Activated naive CD4-positive, alpha-beta T cell treated with Interleukin-2 at 50 U/mL for 16 hours (primary cell): ENCODE data around the gene FARSA.
"Not testable (repeated sequence)": the region's sequence is repeated elsewhere in the genome, so short reads cannot be mapped to it uniquely, and the experiment has no call there.

Experiments used
- DNase-seq: peaks from one replicate; pipeline ENCODE4 v3.0.0-alpha.2; 2020

The FARSA gene

DNA sequence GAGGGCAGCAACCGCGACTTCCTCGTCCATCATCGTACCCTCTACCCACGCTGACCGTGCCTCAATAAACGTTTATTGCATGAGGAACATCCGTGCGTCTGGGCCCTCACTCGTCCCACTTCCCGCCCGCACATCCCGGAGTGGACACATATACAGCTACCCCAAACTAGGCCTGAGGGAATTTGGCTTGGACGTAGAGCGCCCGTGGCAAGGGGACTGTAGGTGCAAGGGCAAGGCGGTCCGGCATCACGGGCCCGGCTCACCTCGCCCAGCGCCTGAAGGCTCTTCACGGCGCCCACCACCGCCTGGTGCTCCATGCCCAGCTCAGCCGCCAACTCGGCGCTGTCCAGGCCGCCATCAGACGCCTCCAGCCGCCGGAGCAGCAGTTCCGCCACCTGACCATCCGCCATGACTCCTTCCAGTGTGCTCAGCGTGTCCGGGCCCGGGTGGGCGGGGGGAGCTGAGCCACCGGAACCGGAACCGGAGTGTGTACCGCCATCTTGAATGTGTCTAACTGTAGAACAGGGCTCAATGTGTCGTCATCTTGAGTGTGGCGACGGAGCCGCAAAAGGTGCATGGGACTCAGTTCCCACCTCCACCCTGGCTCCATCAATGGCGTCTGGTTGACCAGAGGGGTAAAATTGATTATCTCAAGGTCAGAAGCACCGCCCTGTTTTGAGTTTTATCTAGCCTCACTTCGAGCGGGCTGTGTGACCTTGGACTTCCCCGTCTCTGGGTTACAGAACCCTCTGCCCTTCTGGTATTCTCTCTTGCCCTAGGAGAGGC lies at the start of gene FARSA:
TSS of gene FARSA (minus strand) at position 425 of the 786 bp plus-strand sequence. CDS start at position 410, 15 bp downstream.
- peak; percentile 89 for DNase-seq

DNA sequence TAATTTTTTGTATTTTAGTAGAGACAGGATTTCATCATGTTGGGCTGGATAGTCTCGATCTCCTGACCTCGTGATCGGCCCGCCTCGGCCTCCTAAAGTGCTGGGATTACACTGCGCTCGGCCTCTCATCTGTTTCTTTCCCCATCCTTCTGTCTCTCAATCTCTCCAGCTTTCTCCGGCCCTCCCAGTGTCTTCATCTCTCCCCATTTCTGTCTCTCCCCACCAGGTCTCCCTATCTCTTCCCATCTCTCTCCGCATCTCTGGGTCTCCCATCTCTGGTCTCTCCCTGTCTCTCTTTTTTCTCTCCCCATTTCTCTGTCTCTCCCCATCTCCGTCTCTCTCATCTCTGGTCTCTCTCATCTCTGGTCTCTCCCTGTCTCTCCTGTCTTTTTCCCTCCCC lies 49.6 kb upstream of the FARSA start:
- no peak for DNase-seq

DNA sequence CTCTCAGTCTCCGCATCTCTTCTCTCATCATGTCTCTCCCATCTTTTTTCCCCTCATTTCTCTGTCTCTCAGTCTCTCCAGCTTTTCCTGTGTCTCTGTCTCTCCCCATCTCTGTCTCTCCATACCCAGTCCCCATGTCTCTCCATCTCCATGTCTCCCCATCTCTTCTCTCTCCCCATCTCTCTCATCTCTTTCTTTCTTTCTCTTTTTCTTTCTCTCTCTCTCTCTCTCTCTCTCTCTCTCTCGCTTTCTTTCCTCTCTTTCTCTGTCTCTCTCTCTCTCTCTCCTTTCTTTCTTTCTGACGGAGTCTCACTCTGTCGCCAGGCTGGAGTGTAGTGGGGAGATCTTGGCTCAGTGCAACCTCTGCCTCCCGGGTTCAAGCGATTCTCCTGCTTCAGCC lies 49.1 kb upstream of the FARSA start:
- DNase-seq, result no peak

DNA sequence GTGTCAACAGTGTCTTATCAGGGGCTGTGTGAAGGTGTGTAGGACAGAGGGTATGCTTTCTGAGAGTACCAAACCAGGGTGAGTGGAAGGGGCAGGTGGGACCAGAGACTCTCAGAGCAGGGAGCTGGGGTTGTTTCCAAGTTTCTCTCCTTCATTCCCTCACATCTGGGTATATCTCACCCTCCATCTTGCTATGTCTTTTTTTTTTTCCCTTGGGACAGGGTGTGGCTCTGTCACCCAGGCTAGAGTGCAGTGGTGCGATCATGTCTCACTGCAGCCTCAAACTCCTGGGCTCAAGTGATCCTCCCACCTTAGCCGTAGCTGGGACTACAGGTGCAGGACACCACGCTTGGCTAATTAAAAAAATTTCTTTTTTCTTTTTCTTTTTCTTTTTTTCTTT lies 46.5 kb upstream of the FARSA start:
- no peak for DNase-seq

DNA sequence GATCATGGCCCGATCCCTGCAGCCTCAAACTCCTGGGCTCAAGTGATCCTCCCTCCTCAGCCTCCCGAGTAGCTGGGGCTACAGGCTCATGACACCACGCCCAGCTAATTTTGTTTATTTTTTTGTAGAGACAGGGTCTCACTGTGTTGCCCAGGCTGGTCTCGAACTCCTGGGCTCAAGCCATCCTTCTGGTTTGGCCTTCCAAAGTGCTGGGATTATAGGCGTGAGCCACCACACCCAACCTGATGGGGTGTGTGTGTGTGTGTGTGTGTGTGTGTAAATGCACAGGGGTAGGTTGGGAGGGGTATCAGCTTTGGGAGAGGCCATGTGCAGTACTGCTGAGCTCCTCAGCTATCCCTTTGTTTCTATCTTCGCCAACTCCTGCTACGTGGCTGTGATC lies 42.6 kb upstream of the FARSA start:
- DNase-seq, result not testable (repeated sequence)

DNA sequence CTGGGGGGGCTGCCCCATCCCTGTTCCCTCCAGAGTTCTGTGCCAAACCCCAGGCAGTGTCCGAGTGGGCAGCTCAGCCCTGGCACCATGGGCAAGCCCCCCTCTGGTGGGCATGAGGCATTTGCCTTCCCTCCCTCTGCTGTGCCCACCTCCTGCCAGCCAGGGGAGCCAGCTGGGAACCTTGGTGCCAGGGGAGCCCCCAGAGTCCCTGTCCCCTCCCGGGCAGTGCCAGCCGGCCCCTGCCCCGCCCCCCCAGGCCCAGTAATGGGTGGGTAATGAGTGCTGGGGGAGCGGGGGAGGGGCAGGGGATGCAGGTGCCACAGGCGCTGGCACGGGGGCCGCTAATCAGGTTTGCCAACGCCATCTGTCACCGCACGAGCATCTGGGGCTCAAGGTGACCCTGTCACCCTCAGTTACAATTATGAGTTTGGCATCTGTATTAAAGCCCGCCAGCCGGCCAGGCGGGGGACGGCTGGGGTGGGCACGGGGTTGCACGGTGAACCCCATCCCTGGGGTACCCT lies 41.8 kb upstream of the FARSA start:
- no peak for DNase-seq

DNA sequence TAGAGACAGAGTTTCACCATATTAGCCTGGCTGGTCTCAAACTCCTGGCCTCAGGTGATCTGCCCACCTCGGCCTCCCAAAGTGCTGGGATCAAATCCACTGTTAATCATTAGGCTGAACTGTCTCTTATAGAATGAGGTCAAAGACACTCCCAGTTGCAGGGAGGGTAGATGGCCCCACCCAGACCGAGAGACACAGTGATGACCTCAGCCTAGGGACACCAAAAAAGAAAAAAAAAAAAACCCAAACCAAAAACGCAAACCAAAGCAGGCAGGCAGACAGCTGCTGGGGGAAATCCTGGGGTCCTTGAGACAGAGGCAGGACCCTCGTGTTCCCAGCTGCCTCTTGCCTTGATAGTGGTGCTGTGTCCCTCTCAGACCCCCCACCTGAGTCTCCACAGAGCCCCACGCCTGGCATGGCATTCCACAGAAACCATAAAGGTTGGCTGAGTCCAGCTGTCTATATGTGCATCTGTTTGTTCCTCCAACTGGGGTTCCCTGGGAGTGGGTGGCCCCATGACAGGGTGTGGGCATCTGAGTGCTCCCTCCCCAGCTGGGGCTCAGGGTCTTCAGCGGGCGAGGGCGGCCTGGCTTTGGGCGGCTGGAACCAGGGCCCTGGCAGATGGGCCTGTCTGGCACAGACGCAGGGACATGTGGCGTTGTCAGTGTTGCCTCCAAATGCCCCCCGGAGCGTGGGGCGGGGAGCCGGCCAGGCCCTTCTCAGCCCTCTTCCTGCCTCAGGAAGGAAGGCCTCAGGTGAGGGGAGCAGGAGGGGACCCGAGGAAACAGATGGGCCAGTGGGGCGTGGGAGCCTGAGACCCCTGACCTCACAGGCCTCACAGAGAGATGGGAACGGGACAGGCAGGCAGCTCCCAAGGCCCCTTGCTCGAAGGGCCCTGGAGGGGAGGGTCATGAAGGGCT lies 41.0 kb upstream of the FARSA start:
- DNase-seq, result no peak

DNA sequence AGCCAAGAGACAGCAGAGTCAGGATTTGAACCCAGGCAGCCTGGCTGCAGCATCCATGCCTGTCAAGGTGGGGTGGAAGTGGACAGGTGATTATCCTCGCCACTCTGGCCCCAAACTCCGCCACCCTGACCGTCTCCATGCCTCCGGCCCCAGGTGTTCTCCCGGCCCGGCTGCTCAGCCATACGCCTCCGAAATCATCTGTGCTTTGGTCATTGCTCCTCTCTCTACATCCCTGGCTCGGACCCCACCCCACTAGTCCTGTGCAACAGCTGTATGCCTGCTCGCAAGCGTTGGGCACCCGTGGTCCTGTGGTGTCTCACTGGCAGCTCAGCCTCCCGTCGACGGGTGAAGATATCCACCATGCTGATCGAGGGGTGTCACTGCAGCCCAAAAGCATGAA lies 39.7 kb upstream of the FARSA start:
- DNase-seq, result no peak

DNA sequence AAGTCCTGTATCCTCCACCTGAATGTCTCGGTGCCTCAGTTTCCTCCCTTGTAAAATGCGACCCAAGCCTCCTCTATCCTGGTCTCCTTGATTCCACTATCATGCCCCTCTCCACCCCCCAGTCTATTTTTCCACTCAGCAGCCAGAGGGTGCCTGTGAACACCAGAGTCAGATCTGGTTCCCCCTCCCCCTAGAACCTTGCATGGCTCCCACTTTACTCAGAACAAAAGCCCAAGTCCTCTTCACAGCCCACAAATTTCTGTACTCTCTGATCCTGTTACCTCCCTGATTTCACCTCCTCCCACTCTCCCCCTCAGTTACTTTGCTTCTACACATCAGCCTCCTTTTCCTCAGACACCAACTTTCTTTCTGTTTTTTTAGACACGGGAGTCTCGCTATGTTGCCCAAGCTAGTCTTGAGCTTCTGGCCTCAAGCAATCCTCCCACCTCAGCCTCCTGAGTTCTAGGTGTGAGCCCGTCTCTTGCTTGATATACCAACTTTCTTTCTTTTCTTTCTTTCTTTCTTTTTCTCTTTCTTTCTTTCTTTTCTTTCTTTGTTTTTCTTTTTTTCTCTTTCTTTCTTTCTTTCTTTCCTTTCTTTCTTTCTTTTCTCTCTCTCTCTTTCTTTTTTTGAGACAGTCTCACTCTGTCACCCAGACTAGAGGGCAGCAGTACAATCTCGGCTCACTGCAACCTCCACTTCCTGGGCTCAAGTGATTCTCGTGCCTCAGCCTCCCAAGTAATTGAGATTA lies 36.7 kb upstream of the FARSA start:
- no peak for DNase-seq

DNA sequence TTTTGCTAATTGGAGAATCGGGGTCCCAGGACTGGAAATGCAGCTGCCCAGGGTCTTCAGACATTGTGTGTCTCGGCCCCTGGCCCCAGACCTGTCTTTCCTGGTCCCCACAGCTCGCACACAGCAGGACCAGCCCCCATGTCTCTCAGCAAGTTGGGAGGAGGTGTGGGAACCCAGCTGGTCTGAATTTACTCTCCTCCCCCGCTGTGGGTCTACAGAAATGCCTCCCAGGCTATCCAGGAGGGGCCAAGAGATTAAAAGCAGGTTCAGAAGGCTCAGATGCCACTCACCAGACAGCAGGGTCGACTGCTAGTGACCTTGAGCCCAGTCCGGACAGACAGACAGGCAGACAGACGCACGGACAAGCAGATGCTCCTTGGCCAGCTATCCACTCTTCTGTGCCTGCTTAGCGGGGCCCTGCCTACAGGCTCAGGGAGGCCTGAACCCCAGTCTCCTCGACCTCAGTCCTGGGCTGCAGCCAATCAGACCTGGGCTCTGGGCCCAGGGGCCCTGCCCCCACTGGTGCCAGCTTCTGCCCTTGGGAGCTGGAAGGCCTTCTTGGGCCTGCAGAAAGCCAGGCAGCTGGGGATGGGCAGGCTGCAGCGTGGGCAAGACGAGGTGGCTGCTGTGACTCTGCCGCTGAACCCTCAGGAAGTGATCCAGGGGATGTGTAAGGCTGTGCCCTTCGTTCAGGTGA lies 35.9 kb upstream of the FARSA start, which contains the start of gene DAND5:
TSS of gene DAND5 (plus strand) at position 285 of the 697 bp plus-strand sequence. CDS start at position 370, 85 bp downstream.
- no peak for DNase-seq

DNA sequence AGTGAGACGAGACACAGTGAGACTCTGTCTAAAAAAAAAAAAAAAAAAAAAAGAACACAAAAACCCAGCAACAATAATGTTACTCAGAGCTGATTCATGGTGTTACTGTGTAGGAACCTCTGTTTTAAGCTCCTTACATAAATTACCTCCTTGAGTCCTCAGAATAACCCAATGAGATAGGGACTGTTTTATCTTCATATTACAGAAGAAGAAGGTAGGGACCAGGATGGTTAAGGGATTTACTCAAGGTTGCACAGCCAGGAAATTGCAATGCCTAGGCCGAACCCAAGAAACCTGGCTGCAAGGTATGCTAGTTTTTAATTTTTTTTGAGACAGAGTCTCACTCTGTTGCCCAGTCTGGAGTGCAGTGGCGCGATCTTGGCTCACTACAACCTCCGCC lies 34.4 kb upstream of the FARSA start:
- no peak for DNase-seq

DNA sequence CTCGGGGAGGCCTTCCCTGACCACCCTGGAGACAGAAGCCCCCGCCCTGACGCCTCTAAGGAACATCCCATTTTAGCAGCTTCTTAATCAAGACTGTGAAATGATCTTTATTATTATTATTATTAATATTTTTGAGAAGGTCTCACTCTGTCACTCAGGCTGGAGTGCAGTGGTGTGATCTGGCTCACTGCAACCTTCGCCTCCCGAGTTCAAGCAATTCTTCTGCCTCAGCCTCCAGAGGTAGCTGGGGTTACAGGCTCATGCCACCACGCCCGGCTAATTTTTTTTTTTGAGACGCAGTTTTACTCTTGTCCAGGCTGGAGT lies 32.3 kb upstream of the FARSA start:
- DNase-seq, result no peak

DNA sequence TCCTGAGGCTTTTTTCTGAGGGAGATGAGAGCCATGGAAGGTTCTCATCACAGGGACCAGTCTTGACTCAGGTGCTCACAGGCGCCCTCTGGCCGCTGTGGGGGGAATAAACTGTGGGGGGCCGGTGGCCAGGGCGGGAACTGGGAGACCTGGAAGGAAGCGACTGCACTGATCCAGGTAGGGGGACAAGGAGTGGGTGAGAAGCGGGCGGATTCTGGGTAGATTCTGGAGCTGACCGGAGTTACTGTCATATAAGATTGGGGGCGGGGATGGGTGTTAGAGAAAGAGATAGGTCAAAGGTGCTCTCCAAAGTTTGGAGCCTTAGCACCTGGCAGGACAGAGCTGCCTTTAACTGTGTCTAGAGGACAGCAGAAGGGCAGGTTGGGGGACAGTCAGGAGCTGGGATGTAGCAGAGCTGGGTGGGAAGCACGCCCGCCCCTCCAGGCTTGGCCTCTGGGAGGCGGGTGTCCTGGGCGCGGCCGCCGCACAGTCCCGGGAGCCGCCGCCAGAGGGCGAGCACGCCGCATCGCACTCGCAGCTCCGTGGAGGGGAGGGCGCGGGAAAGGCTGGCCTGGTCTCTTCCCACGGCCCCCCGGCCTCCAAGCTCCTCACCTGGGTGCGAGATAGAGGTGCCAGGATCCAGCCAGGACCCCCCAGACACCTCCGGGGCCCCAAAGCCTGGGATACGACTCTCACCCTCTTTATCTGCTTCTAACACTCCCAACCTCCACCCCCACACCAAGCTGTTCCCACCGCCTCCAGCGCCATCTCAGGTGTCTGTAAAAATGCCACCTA lies 31.7 kb upstream of the FARSA start:
- peak; percentile 86 for DNase-seq

DNA sequence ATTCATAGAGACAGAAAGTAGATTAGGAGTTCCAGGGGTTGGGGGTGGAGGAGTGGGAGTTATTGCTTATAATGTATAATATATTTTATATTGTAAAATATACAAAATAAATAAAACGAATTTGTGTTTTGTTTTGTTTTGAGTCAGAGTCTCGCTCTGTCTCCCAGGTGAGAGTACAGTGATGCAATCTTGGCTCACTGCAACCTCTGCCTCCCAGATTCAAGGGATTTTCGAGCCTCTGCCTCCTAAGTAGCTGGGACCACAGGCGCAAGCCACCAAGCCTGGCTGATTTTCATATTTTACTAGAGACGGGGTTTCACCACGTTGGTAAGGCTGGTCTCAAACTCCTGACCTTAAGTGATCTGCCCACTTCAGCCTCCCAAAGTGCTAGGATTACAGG lies 26.0 kb upstream of the FARSA start:
- no peak for DNase-seq

DNA sequence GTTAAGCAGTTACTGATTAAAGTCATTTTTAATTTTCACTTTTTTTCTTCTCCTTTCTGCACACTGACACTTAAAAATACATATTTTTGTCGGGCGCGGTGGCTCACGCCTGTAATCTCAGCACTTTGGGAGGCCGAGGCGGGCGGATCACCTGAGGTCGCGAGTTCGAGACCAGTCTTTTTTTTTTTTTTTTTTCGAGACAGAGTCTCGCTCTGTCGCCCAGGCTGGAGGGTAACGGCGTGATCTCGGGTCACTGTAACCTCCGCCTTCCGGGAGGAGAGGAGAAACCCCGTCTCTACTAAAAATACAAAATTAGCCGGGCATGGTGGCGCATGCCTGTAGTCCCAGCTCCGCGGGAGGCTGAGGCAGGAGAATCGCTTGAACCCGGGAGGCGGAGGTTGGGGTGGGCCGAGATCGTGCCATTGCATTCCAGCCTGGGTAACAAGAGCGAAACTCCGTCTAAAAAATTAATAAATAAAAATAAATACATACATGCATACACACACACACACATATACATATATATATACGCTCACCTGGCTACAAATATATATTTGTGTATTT lies 24.0 kb upstream of the FARSA start:
- not testable (repeated sequence) for DNase-seq

DNA sequence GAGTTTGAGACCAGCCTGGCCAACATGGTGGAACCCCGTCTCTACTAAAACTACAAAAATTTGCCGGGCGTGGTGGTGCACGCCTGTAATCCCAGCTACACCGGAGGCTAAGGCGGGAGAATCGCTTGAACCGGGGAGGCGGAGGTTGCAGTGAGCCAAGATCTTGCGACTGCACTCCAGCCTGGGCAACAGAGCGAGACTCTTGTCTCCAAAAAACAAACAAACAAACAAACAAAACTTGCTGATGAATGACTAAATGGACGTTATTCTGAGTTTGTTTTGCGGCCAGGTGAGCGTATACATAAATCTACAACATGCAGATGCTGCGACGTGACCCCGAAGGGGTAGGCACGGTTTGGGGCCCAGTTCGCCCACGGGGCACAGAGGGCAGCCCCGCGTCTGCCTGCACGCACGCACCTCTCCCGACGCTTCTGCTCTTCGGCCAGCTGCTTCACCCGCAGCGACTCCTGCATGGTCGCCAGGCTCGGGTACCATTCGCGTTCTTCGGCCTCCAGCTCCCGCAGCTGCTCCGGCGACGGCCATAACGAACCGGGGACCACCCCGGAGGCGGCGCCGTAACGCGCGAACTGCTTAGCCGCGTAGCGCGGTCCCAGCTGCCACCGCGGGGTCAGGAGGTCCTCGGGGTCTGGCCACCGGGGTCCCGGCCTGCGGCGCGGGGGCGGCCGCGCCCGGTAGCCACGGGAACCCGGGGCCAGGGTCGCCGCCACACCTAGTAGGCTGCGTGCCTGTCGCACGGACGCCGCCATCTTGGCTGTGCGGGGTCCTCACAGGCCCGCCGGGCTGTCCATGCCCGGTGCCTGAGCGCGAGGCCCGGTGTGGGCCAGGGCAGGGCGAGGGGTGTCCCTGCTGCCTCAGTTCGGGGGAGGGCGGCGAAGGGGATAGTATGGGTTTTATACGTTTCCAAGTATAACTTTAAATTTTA lies 23.2 kb upstream of the FARSA start, which contains the start of gene GADD45GIP1:
TSS of gene GADD45GIP1 (minus strand) at position 778 of the 943 bp plus-strand sequence. CDS start at position 767, 11 bp downstream.
- peak; percentile 88 for DNase-seq

DNA sequence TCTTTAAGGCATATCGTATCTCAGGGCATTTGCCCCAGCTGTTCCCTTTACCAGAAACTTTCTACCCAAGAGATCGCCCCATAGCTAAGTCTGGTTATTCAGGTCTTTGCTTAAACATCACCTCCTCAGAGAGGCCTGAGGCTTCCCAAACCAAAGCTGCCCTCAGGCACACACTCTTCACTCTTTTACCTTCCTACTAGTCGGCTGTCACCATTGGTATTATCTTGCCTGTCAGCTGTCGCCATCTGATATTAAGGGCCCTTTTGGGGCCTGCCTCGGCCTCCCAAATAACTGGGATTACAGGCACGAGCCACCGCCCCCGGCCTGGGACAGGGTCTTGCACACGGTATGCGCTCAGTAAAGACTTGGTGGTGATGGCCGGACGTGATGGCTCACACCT lies 22.5 kb upstream of the FARSA start:
- DNase-seq, result no peak

DNA sequence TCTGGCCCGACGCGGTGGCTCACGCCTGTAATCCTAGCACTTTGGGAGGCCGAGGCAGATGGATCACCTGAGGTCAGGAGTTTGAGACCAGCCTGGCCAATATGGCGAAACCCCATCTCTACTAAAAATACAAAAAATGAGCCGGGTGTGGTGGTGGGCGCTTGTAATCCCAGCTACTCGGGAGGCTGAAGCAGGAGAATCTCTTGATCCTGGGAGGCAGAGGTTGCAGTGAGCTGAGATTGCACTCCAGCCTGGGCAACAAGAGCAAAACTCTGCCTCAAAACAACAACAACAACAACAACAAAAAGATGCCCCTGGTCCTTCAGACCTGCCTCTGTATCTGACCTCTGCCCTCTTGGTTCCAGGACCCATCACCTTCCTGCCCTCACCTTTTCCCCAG lies 22.1 kb upstream of the FARSA start:
- DNase-seq, result not testable (repeated sequence)

DNA sequence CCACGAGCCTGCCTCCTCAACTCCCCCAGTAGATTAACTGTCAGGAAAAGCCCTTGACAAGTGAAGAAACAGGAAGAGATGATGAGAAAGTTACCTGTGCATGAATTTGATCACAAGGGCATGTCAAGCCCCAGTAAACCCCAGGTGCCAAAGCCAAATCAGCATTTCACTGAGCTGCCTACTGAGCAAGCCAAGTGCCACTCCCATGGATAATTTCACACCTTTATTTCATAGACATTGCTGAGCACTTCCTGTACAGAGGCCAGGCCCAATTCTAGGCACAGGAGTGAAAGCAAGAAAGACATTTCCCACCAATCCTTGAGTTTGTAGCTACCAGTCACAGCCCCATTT lies 21.1 kb upstream of the FARSA start:
- DNase-seq, result no peak
